Measurements from ENCODE around the gene PSMF1.

PSMF1 gene

GRCh38 chr20:1202762-1203504 lies 84.5 kb downstream of the PSMF1 start, which contains the start of gene C20orf202:
Gene C20orf202 (plus strand): TSS chr20:1203454. CDS start chr20:1203586, 132 bp downstream.
- H3K4me1 ChIP-seq (ENCODE audit: control insufficient read depth, insufficient read depth, low read length): no peaks in the 10 kb centered on the region
- H3K36me3 ChIP-seq (ENCODE audit: control insufficient read depth, insufficient read depth, low read length): no peaks in the 10 kb centered on the region
- H3K27me3 ChIP-seq (ENCODE audit: control insufficient read depth, insufficient read depth, low read length): no peaks in the 10 kb centered on the region
- WGBS (ENCODE audit: insufficient coverage, insufficient read length): no CpG with 5 or more reads among the region's 5 CpGs
- no peak within 1 kb of the TSS for H3K4me3 ChIP-seq (ENCODE audit: low read length)
- no peak for DNase-seq (ENCODE audit: low read depth, low spot score)
- H3K27ac ChIP-seq (ENCODE audit: low read length): no peak within 1 kb of the TSS
- no peaks in the 10 kb centered on the region for H3K9me3 ChIP-seq (ENCODE audit: control insufficient read depth, insufficient read depth, low read length)

GRCh38 chr20:1203630-1204029 lies 85.2 kb downstream of the PSMF1 start:
- H3K36me3 ChIP-seq (ENCODE audit: control insufficient read depth, insufficient read depth, low read length): no peaks in the 10 kb centered on the region
- no CpG with 5 or more reads among the region's 5 CpGs for WGBS (ENCODE audit: insufficient coverage, insufficient read length)
- no peaks in the 10 kb centered on the region for H3K27me3 ChIP-seq (ENCODE audit: control insufficient read depth, insufficient read depth, low read length)

GRCh38 chr20:1204113-1204512 lies 85.7 kb downstream of the PSMF1 start:
- Histone ChIP-seq H3K27ac (ENCODE audit: low read length) (no peak overlapping the region), H3K27me3 (ENCODE audit: control insufficient read depth, insufficient read depth, low read length) (no peaks in the 10 kb centered on the region), H3K4me1 (ENCODE audit: control insufficient read depth, insufficient read depth, low read length) (no peaks in the 10 kb centered on the region), H3K4me3 (ENCODE audit: low read length) (no peak overlapping the region), H3K36me3 (ENCODE audit: control insufficient read depth, insufficient read depth, low read length) (no peaks in the 10 kb centered on the region), H3K9me3 (ENCODE audit: control insufficient read depth, insufficient read depth, low read length) (no peaks in the 10 kb centered on the region)
- no peak for DNase-seq (ENCODE audit: low read depth, low spot score)
- no CpG with 5 or more reads among the region's 5 CpGs for WGBS (ENCODE audit: insufficient coverage, insufficient read length)

More at GRCh38 chr20:1203630-1204029, 85.2 kb downstream of the PSMF1 start:
- no peak for DNase-seq (ENCODE audit: low read depth, low spot score)
- no peaks in the 10 kb centered on the region for H3K9me3 ChIP-seq (ENCODE audit: control insufficient read depth, insufficient read depth, low read length)
- no peaks in the 10 kb centered on the region for H3K4me1 ChIP-seq (ENCODE audit: control insufficient read depth, insufficient read depth, low read length)
- no peak overlapping the region for H3K27ac ChIP-seq (ENCODE audit: low read length)
- no peak overlapping the region for H3K4me3 ChIP-seq (ENCODE audit: low read length)

GRCh38 chr20:1204576-1204975 lies 86.2 kb downstream of the PSMF1 start:
- Histone ChIP-seq H3K4me3 (ENCODE audit: low read length) (no peak overlapping the region), H3K9me3 (ENCODE audit: control insufficient read depth, insufficient read depth, low read length) (no peaks in the 10 kb centered on the region), H3K27ac (ENCODE audit: low read length) (no peak overlapping the region), H3K27me3 (ENCODE audit: control insufficient read depth, insufficient read depth, low read length) (no peaks in the 10 kb centered on the region), H3K4me1 (ENCODE audit: control insufficient read depth, insufficient read depth, low read length) (no peaks in the 10 kb centered on the region), H3K36me3 (ENCODE audit: control insufficient read depth, insufficient read depth, low read length) (no peaks in the 10 kb centered on the region)
- WGBS (ENCODE audit: insufficient coverage, insufficient read length): no CpG with 5 or more reads among the region's 2 CpGs
- no peak for DNase-seq (ENCODE audit: low read depth, low spot score)

GRCh38 chr20:1205802-1206201 lies 87.4 kb downstream of the PSMF1 start:
- H3K27ac ChIP-seq (ENCODE audit: low read length): no peak overlapping the region
- H3K9me3 ChIP-seq (ENCODE audit: control insufficient read depth, insufficient read depth, low read length): no peaks in the 10 kb centered on the region
- no CpG with 5 or more reads among the region's 8 CpGs for WGBS (ENCODE audit: insufficient coverage, insufficient read length)
- no peak for DNase-seq (ENCODE audit: low read depth, low spot score)
- H3K4me3 ChIP-seq (ENCODE audit: low read length): no peak overlapping the region
- H3K27me3 ChIP-seq (ENCODE audit: control insufficient read depth, insufficient read depth, low read length): no peaks in the 10 kb centered on the region
- no peaks in the 10 kb centered on the region for H3K36me3 ChIP-seq (ENCODE audit: control insufficient read depth, insufficient read depth, low read length)
- no peaks in the 10 kb centered on the region for H3K4me1 ChIP-seq (ENCODE audit: control insufficient read depth, insufficient read depth, low read length)

- no CpG with 5 or more reads among the region's 19 CpGs for WGBS (ENCODE audit: insufficient coverage, insufficient read length)
- H3K9me3 ChIP-seq (ENCODE audit: control insufficient read depth, insufficient read depth, low read length): no peaks in the 10 kb centered on the region
- no peak for DNase-seq (ENCODE audit: low read depth, low spot score)
Measured at GRCh38 chr20:1206366-1207148, 88.2 kb downstream of the PSMF1 start.

GRCh38 chr20:1207293-1207878 lies 89.0 kb downstream of the PSMF1 start:
- H3K4me1 ChIP-seq (ENCODE audit: control insufficient read depth, insufficient read depth, low read length): 0 out of 2 replicates have a peak, but pooled peaks cover 2% of the 10 kb centered on the region
- no peak for DNase-seq (ENCODE audit: low read depth, low spot score)
- no CpG with 5 or more reads among the region's 3 CpGs for WGBS (ENCODE audit: insufficient coverage, insufficient read length)

More at GRCh38 chr20:1206366-1207148, 88.2 kb downstream of the PSMF1 start:
- no peaks in the 10 kb centered on the region for H3K27me3 ChIP-seq (ENCODE audit: control insufficient read depth, insufficient read depth, low read length)
- no peak overlapping the region for H3K4me3 ChIP-seq (ENCODE audit: low read length)
- no peaks in the 10 kb centered on the region for H3K36me3 ChIP-seq (ENCODE audit: control insufficient read depth, insufficient read depth, low read length)
- no peak overlapping the region for H3K27ac ChIP-seq (ENCODE audit: low read length)
- H3K4me1 ChIP-seq (ENCODE audit: control insufficient read depth, insufficient read depth, low read length): no peaks in the 10 kb centered on the region

GRCh38 chr20:1209447-1210387 lies 91.3 kb downstream of the PSMF1 start:
- no peak for DNase-seq (ENCODE audit: low read depth, low spot score)
- H3K27ac ChIP-seq (ENCODE audit: low read length): no peak overlapping the region
- no peak overlapping the region for H3K4me3 ChIP-seq (ENCODE audit: low read length)
- no CpG with 5 or more reads among the region's 5 CpGs for WGBS (ENCODE audit: insufficient coverage, insufficient read length)
- H3K9me3 ChIP-seq (ENCODE audit: control insufficient read depth, insufficient read depth, low read length): no peaks in the 10 kb centered on the region
- no peaks in the 10 kb centered on the region for H3K27me3 ChIP-seq (ENCODE audit: control insufficient read depth, insufficient read depth, low read length)
- 0 out of 2 replicates have a peak, but pooled peaks cover 2% of the 10 kb centered on the region for H3K4me1 ChIP-seq (ENCODE audit: control insufficient read depth, insufficient read depth, low read length)
- no peaks in the 10 kb centered on the region for H3K36me3 ChIP-seq (ENCODE audit: control insufficient read depth, insufficient read depth, low read length)

More at GRCh38 chr20:1207293-1207878, 89.0 kb downstream of the PSMF1 start:
- Histone ChIP-seq H3K4me3 (ENCODE audit: low read length) (no peak overlapping the region), H3K36me3 (ENCODE audit: control insufficient read depth, insufficient read depth, low read length) (no peaks in the 10 kb centered on the region), H3K9me3 (ENCODE audit: control insufficient read depth, insufficient read depth, low read length) (no peaks in the 10 kb centered on the region), H3K27me3 (ENCODE audit: control insufficient read depth, insufficient read depth, low read length) (no peaks in the 10 kb centered on the region), H3K27ac (ENCODE audit: low read length) (no peak overlapping the region)

GRCh38 chr20:1210501-1210900 lies 92.1 kb downstream of the PSMF1 start:
- Histone ChIP-seq H3K36me3 (ENCODE audit: control insufficient read depth, insufficient read depth, low read length) (no peaks in the 10 kb centered on the region), H3K27ac (ENCODE audit: low read length) (no peak overlapping the region), H3K27me3 (ENCODE audit: control insufficient read depth, insufficient read depth, low read length) (no peaks in the 10 kb centered on the region), H3K9me3 (ENCODE audit: control insufficient read depth, insufficient read depth, low read length) (no peaks in the 10 kb centered on the region), H3K4me1 (ENCODE audit: control insufficient read depth, insufficient read depth, low read length) (0 out of 2 replicates have a peak, but pooled peaks cover 2% of the 10 kb centered on the region), H3K4me3 (ENCODE audit: low read length) (no peak overlapping the region)
- DNase-seq (ENCODE audit: low read depth, low spot score): no peak
- WGBS (ENCODE audit: insufficient coverage, insufficient read length): no CpG with 5 or more reads among the region's 1 CpG
